PC-9 (cell line): Measurements from ENCODE around the gene RBM17.

ENCODE experiments used
- CTCF ChIP-seq: fragments of 200-600 bp; sonication (generic); conservative IDR thresholded peaks from 2 replicates; pipeline ENCODE4 v1.6.1; 2017; ENCODE audit warnings: mixed run types, antibody characterized with exemption, mild to moderate bottlenecking, moderate library complexity
- EZH2 ChIP-seq: fragments of 200-600 bp; sonication (generic); IDR thresholded peaks from 2 replicates; pipeline ENCODE4 v1.8.0; 2017; ENCODE audit warnings: antibody characterized with exemption, low read depth

GRCh38 chr10:6119962-6120361, 31.1 kb downstream of the RBM17 start:
- TF ChIP-seq CTCF = no peak
- no peak for TF ChIP-seq EZH2
